HepG2 (cell line): ENCODE measurements around the gene NBL1. TPM values are rescaled to one million over a fixed set of nuclear protein-coding genes. Genes with fewer than 3 reads are reported as not detected.
A peak's percentile ranks its signal among the peaks of the same experiment; 100 is the strongest.

Source experiments
- DMAP1 ChIP-seq: IDR thresholded peaks from 2 replicates; pipeline ENCODE4 v1.6.1; 2016
- DPF2 ChIP-seq: sonication (generic); formaldehyde crosslinking; IDR thresholded peaks from 2 replicates; pipeline ENCODE4 v1.4.0; 2020; ENCODE audit warnings: mild to moderate bottlenecking, low read depth, missing genetic modification reagents, borderline replicate concordance
- EHMT2 ChIP-seq: fragments of 200-600 bp; sonication (generic); IDR thresholded peaks from 2 replicates; pipeline ENCODE4 v1.7.0; 2017; ENCODE audit warnings: antibody characterized with exemption, low read depth, low read length, borderline replicate concordance
- EZH2 ChIP-seq: conservative IDR thresholded peaks from 2 replicates; pipeline ENCODE4 v1.6.1; 2012; ENCODE audit warnings: mild to moderate bottlenecking, low read depth, low read length, moderate library complexity
- FIP1L1 ChIP-seq: fragments of 200-400 bp; formaldehyde crosslinking; IDR thresholded peaks from 2 replicates; pipeline ENCODE4 v1.6.1; 2018; ENCODE audit warnings: low read depth, mild to moderate bottlenecking, low read length, moderate library complexity, borderline replicate concordance; ENCODE audit not compliant: insufficient read depth
- HHEX ChIP-seq: IDR thresholded peaks from 2 replicates; pipeline ENCODE4 v1.6.1; 2016; ENCODE audit warnings: control low read depth
- HOXA7 ChIP-seq: sonication (generic); formaldehyde crosslinking; IDR thresholded peaks from 2 replicates; pipeline ENCODE4 v1.8.1; 2022; ENCODE audit warnings: mild to moderate bottlenecking, missing genetic modification reagents, moderate library complexity
- NONO ChIP-seq, 2 experiments: fragments of 450-650 bp in 1 of 2; sonication (generic) in 1 of 2; formaldehyde crosslinking in 1 of 2; IDR thresholded peaks in 1 of 2; conservative IDR thresholded peaks in 1 of 2; 2 replicates each; pipeline versions ENCODE4 v1.6.1 to v1.8.0; 2017 to 2022; ENCODE audit warnings: mild to moderate bottlenecking in 1 of 2, missing genetic modification reagents in 1 of 2, moderate library complexity in 1 of 2
- POLR2A ChIP-seq, 2 experiments: IDR thresholded peaks; 2 replicates each; pipeline ENCODE4 v1.6.1; 2011; ENCODE audit warnings: low read depth in 2 of 2, low read length in 2 of 2, mild to moderate bottlenecking in 1 of 2, moderate library complexity in 1 of 2; ENCODE audit not compliant: insufficient read depth in 1 of 2
- TAF15 ChIP-seq: fragments of 200-400 bp; formaldehyde crosslinking; IDR thresholded peaks from one replicate; pipeline ENCODE4 v1.6.1; 2018; ENCODE audit warnings: mild to moderate bottlenecking, low read depth, low read length; ENCODE audit not compliant: poor library complexity, severe bottlenecking
- TEAD3 ChIP-seq: optimal IDR thresholded peaks from 2 replicates; pipeline ENCODE3; 2016; ENCODE audit warnings: borderline replicate concordance
- TOE1 ChIP-seq: sonication (generic); formaldehyde crosslinking; IDR thresholded peaks from 2 replicates; pipeline ENCODE4 v1.4.0; 2020; ENCODE audit warnings: mild to moderate bottlenecking, missing genetic modification reagents
- ZFP36 ChIP-seq: fragments of 150-350 bp; IDR thresholded peaks from 2 replicates; pipeline ENCODE4 v1.6.1; 2018; ENCODE audit warnings: borderline replicate concordance, low read length, low read depth; ENCODE audit not compliant: partially characterized antibody
- ZFP90 ChIP-seq: sonication (generic); formaldehyde crosslinking; IDR thresholded peaks from 2 replicates; pipeline ENCODE4 v1.8.0; 2022; ENCODE audit warnings: missing genetic modification reagents, mild to moderate bottlenecking, inconsistent platforms, borderline replicate concordance
- ZMYM2 ChIP-seq: sonication (generic); formaldehyde crosslinking; IDR thresholded peaks from 2 replicates; pipeline ENCODE4 v1.8.0; 2022; ENCODE audit warnings: mild to moderate bottlenecking, missing genetic modification reagents
- ZNF335 ChIP-seq: sonication (generic); formaldehyde crosslinking; IDR thresholded peaks from 2 replicates; pipeline ENCODE4 v1.4.0; 2020; ENCODE audit warnings: missing genetic modification reagents
- ZNF431 ChIP-seq: sonication (generic); formaldehyde crosslinking; IDR thresholded peaks from 2 replicates; pipeline ENCODE4 v1.9.0; 2022; ENCODE audit warnings: missing genetic modification reagents, low read depth, mild to moderate bottlenecking, borderline replicate concordance
- ZNF597 ChIP-seq: sonication (generic); formaldehyde crosslinking; IDR thresholded peaks from 2 replicates; pipeline ENCODE4 v1.5.0; 2020; ENCODE audit warnings: missing genetic modification reagents
- ZNF652 ChIP-seq: IDR thresholded peaks from 2 replicates; pipeline ENCODE4 v1.6.1; 2016; ENCODE audit warnings: low read depth, borderline replicate concordance
- polyA plus RNA-seq, 8 experiments: library from polyadenylated mRNA; depleted of rRNA in 3 of 8; stranded (reverse) in 7 of 8; unstranded in 1 of 8; fragments of >200 nt; fragmentation: Illumina TruSeq in 4 of 8; extraction: Trizol in 4 of 8; gene quantifications; 2 replicates each; pipeline versions ENCODE4 v1.2.1 to v1.2.3, GENCODE V29; 2011 to 2016; ENCODE audit warnings: low read depth in 4 of 8, missing spikeins in 1 of 8, mixed read lengths in 1 of 8; ENCODE audit not compliant: insufficient read depth in 1 of 8
- total RNA-seq, 5 experiments: library from RNA; depleted of rRNA; stranded (reverse); fragments of >200 nt; fragmentation: Illumina TruSeq; extraction: Trizol; gene quantifications; 2 replicates each; pipeline ENCODE4 v1.2.3, GENCODE V29; 2016; ENCODE audit warnings: low read depth in 1 of 5
- TF ChIP-seq, protein P1 (sequence below): sonication (generic); formaldehyde crosslinking; IDR thresholded peaks from 2 replicates; pipeline ENCODE4 v1.5.0; 2020; ENCODE audit warnings: mild to moderate bottlenecking, missing genetic modification reagents, borderline replicate concordance
- TF ChIP-seq, protein P2 (sequence below): sonication (generic); formaldehyde crosslinking; IDR thresholded peaks from 2 replicates; pipeline ENCODE4 v1.5.1; 2020; ENCODE audit warnings: missing genetic modification reagents, mild to moderate bottlenecking, borderline replicate concordance
- TF ChIP-seq, protein P3 (sequence below): sonication (generic); formaldehyde crosslinking; IDR thresholded peaks from 2 replicates; pipeline ENCODE4 v1.4.0; 2020; ENCODE audit warnings: mild to moderate bottlenecking, low read depth, missing genetic modification reagents

Gene NBL1
- total and polyA plus RNA-seq, 2 of the 13 experiments (the other 11 are each of a cell fraction or from before 2014, with no cell fraction given) = 2.7 to 13.8 TPM

- TF ChIP-seq, protein P1, sequence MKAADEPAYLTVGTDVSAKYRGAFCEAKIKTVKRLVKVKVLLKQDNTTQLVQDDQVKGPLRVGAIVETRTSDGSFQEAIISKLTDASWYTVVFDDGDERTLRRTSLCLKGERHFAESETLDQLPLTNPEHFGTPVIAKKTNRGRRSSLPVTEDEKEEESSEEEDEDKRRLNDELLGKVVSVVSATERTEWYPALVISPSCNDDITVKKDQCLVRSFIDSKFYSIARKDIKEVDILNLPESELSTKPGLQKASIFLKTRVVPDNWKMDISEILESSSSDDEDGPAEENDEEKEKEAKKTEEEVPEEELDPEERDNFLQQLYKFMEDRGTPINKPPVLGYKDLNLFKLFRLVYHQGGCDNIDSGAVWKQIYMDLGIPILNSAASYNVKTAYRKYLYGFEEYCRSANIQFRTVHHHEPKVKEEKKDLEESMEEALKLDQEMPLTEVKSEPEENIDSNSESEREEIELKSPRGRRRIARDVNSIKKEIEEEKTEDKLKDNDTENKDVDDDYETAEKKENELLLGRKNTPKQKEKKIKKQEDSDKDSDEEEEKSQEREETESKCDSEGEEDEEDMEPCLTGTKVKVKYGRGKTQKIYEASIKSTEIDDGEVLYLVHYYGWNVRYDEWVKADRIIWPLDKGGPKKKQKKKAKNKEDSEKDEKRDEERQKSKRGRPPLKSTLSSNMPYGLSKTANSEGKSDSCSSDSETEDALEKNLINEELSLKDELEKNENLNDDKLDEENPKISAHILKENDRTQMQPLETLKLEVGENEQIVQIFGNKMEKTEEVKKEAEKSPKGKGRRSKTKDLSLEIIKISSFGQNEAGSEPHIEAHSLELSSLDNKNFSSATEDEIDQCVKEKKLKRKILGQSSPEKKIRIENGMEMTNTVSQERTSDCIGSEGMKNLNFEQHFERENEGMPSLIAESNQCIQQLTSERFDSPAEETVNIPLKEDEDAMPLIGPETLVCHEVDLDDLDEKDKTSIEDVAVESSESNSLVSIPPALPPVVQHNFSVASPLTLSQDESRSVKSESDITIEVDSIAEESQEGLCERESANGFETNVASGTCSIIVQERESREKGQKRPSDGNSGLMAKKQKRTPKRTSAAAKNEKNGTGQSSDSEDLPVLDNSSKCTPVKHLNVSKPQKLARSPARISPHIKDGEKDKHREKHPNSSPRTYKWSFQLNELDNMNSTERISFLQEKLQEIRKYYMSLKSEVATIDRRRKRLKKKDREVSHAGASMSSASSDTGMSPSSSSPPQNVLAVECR (CRISPR knock-in tag) = peak; percentile 21; the same call in 1 of the 2 replicates
- TF ChIP-seq TOE1 (CRISPR knock-in tag) (peak; percentile 77; the same call in 1 of the 2 replicates), ZNF652 (CRISPR knock-in tag) (0 out of 2 replicates have a peak, but pooled peaks have one; percentile 9), ZNF431 (CRISPR knock-in tag) (no peak), TEAD3 (CRISPR knock-in tag) (peak; percentile 85), POLR2A (IDR thresholded peaks at IDR 0.05; ENCODE audit: insufficient read depth in 1 of 2, low read depth in 2 of 2, low read length in 2 of 2) (no peak), NONO (IDR thresholded peaks at IDR 0.05) (no peak), NONO (CRISPR knock-in tag; conservative IDR thresholded peaks at IDR 0.05) (no peak; the same call in 1 of the 2 replicates), TAF15 (no peak), EHMT2 (peak; percentile 38; the same call in 1 of the 2 replicates), FIP1L1 (no peak), EZH2 (no peak), HOXA7 (CRISPR knock-in tag) (no peak), ZFP90 (CRISPR knock-in tag) (peak; percentile 76; the same call in 1 of the 2 replicates), ZMYM2 (CRISPR knock-in tag) (no peak), DPF2 (CRISPR knock-in tag) (peak; percentile 69; the same call in 1 of the 2 replicates), DMAP1 (CRISPR knock-in tag) (peak; percentile 40; the same call in 1 of the 2 replicates), ZNF597 (CRISPR knock-in tag) (no peak), ZFP36 (peak; percentile 24), HHEX (CRISPR knock-in tag) (peak; percentile 93), ZNF335 (CRISPR knock-in tag) (no peak)
- TF ChIP-seq, protein P2, sequence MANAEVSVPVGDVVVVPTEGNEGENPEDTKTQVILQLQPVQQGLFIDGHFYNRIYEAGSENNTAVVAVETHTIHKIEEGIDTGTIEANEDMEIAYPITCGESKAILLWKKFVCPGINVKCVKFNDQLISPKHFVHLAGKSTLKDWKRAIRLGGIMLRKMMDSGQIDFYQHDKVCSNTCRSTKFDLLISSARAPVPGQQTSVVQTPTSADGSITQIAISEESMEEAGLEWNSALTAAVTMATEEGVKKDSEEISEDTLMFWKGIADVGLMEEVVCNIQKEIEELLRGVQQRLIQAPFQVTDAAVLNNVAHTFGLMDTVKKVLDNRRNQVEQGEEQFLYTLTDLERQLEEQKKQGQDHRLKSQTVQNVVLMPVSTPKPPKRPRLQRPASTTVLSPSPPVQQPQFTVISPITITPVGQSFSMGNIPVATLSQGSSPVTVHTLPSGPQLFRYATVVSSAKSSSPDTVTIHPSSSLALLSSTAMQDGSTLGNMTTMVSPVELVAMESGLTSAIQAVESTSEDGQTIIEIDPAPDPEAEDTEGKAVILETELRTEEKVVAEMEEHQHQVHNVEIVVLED (CRISPR knock-in tag) = 0 out of 2 replicates have a peak, but pooled peaks have one; percentile 12
- TF ChIP-seq, protein P3, sequence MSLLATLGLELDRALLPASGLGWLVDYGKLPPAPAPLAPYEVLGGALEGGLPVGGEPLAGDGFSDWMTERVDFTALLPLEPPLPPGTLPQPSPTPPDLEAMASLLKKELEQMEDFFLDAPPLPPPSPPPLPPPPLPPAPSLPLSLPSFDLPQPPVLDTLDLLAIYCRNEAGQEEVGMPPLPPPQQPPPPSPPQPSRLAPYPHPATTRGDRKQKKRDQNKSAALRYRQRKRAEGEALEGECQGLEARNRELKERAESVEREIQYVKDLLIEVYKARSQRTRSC = no peak
These were observed 24.3 kb upstream of the NBL1 start (continued) for GRCh38 chr1:19619697-19620384.
